Heart left ventricle (tissue), 16 donors: Measurements from ENCODE around the gene CCDC192. TPM values are rescaled to one million over a fixed set of nuclear protein-coding genes. Genes with fewer than 3 reads are reported as not detected.
A peak's percentile ranks its signal among the peaks of the same experiment; 100 is the strongest.

ENCODE experiments used
- ATAC-seq, 4 donors: fragments of 200-7000 bp; cut with Tn5 transposase; one replicate each; pipeline ENCODE4 v1.9.1; 2020 to 2022; ENCODE audit warnings: moderate library complexity in 4 of 4, mild to moderate bottlenecking in 3 of 4, moderate number of reproducible peaks in 1 of 4
- DNase-seq, 5 donors: peaks; one replicate each; pipeline ENCODE4 v3.0.0-alpha.2; 2020
- H3K27ac ChIP-seq, 12 donors: fragments of 200-600 bp; sonication (generic) in 4 of 12; one replicate each; pipeline versions ENCODE4 v1.5.0 to v1.8.0; 2016 to 2022; ENCODE audit warnings: mild to moderate bottlenecking in 2 of 12
- H3K27me3 ChIP-seq, 9 donors: fragments of 200-600 bp; sonication (generic) in 2 of 9; one replicate each; pipeline versions ENCODE4 v1.5.1 to v1.8.0; 2016 to 2022; ENCODE audit warnings: mild to moderate bottlenecking in 3 of 9
- H3K36me3 ChIP-seq, 9 donors: fragments of 200-600 bp; sonication (generic) in 2 of 9; one replicate each; pipeline versions ENCODE4 v1.5.0 to v1.8.0; 2018 to 2022; ENCODE audit warnings: mild to moderate bottlenecking in 2 of 9
- H3K4me1 ChIP-seq, 12 donors: fragments of 200-600 bp; sonication (generic) in 4 of 12; one replicate each; pipeline versions ENCODE4 v1.5.0 to v1.8.0; 2016 to 2022; ENCODE audit warnings: mild to moderate bottlenecking in 3 of 12
- H3K4me3 ChIP-seq, 12 donors: fragments of 200-600 bp; sonication (generic) in 4 of 12; one replicate each; pipeline versions ENCODE4 v1.5.0 to v1.8.0; 2017 to 2022; ENCODE audit warnings: mild to moderate bottlenecking in 9 of 12, moderate library complexity in 4 of 12
- H3K9me3 ChIP-seq, 12 donors: fragments of 200-600 bp; sonication (generic) in 4 of 12; one replicate each; pipeline versions ENCODE4 v1.5.0 to v1.8.0; 2016 to 2022; ENCODE audit warnings: mild to moderate bottlenecking in 1 of 12
- CTCF ChIP-seq, 12 donors: fragments of 200-600 bp; sonication (generic) in 4 of 12; IDR thresholded peaks; one replicate each; pipeline versions ENCODE4 v1.5.0 to v1.8.0; 2018 to 2022; ENCODE audit warnings: antibody characterized with exemption in 12 of 12, mild to moderate bottlenecking in 5 of 12
- POLR2A ChIP-seq, 2 donors: fragments of 450-650 bp; IDR thresholded peaks; one replicate each; pipeline ENCODE4 v1.6.1; 2017; ENCODE audit warnings: antibody characterized with exemption in 2 of 2, mild to moderate bottlenecking in 2 of 2, moderate library complexity in 2 of 2
- WGBS, 4 donors: extraction: QIAGEN DNeasy Blood & Tissue Kit in 2 of 4; methylation state at CpG; one replicate each; pipeline versions ENCODE4 v1.1.5 to v1.1.7; 2013 to 2018; 5-methylcytosine and 5-hydroxymethylcytosine counted together
- intact Hi-C, 10 donors: fragments of 100-400 bp; cut with DNase I; formaldehyde crosslinking; loops; one replicate each; pipeline versions ENCODE4 v1.11.1 to v1.14.2; 2022
- polyA plus RNA-seq, 2 donors: library from polyadenylated mRNA; stranded (reverse); fragments of 200-250 nt; gene quantifications; one replicate each; pipeline ENCODE4 v1.2.3, GENCODE V29; 2013
- total RNA-seq, 9 donors: library from RNA; depleted of rRNA in 2 of 9; stranded (reverse); fragments of >200 nt in 2 of 9; fragmentation: NEBNext Ultra II Directional in 3 of 9; extraction: Animal tissue kit (Norgen Biotek cat#: 25700) in 3 of 9; gene quantifications; one replicate each; pipeline versions ENCODE4 v1.1.0 to v1.2.4, GENCODE V29; 2016 to 2023
- donor health status: ischemic (EF 13 %, LVEDD 7.1; RV severe dilation, severe dysfunction).
- donor health status: healthy with polysubstance abuse.
- donor health status: DM: no; HTN: yes; CAD: no.
- donor health status: DM: no; HTN: no; CAD: no.
- donor health status: ischemic (EF 25% LVEDD 6.9; RV normal size, moderate dysfunction).
- donor health status: ischemic (EF 25% LVEDD 5.7; RV mildly dilated, moderate dysfunction).
- donor health status: healthy.
- donor health status: DM: yes; HTN: yes; CAD: no.
- donor health status: ischemic (EF 35%, LVEDD 5.7; RV mildly dilated, moderate dysfunction).
- donor health status: nonischemic (EF 11% LVEDD 7.7; RV severe dilation, severe dysfunction).
- donor health status: DM: yes; HTN: yes; CAD: no.
- donor health status: PGD.
- donor health status: ischemic (EF 29% LVEDD 5.4; RV normal size, mild dysfunction).
- donor health status: nonischemic (EF 23%, LVEDD 6.1; RV moderate dilation, normal function).

The CCDC192 gene
- total and polyA plus RNA-seq, 11 donors, result 0.07 to 1.3 (median 0.42) TPM; not detected in 8

DNA sequence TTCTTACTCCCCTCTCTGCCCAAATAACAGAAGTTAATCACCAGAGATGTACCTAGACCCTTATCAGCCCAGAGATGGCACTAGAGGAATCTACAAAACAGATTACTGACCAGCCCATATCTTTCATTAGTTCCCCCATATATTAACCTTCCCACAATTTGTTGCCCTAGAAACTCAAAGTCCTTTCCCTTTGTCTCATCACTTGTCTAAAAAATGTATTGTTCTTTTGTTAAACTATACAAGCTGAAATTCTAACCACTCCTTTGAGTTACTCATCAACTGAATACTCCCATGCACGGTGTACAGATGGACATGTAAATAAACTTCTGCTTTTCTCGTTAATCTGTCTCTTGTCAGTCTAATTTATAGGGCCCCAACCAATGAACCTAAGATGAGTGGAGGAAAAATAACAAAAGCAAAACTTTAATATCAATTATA, 130.9 kb downstream of the CCDC192 start:
- DNase-seq, result no peak
- Histone ChIP-seq H3K27me3 (no peaks in the 10 kb centered on the region), H3K9me3 (no peaks in the 10 kb centered on the region), H3K4me1 (peaks cover 0 to 9% (median 0%) of the 10 kb centered on the region in 12 donors), H3K27ac (peak overlapping the region in 2 of 12 donors; percentile 5 to 11), H3K36me3 (no peaks in the 10 kb centered on the region), H3K4me3 (no peak overlapping the region)
- TF ChIP-seq POLR2A (IDR thresholded peaks at IDR 0.05) (no peak), CTCF (IDR thresholded peaks at IDR 0.05) (no peak)
- WGBS, 4 donors, result 44 to 53% (median 47%) methylated on average over 2 of the region's 2 CpGs
- intact Hi-C loops, result no loop called here
- ATAC-seq, result no peak

- intact Hi-C loops, result no loop called here
- TF ChIP-seq CTCF (IDR thresholded peaks at IDR 0.05) (no peak), POLR2A (IDR thresholded peaks at IDR 0.05) (no peak)
- H3K4me3 ChIP-seq, result no peak overlapping the region
- H3K36me3 ChIP-seq, result no peaks in the 10 kb centered on the region
- H3K9me3 ChIP-seq, result no peaks in the 10 kb centered on the region
- peaks cover 0 to 11% (median 0%) of the 10 kb centered on the region in 12 donors for H3K4me1 ChIP-seq
- H3K27ac ChIP-seq, result peak overlapping the region in 2 of 12 donors; percentile 5 to 11
- WGBS, 4 donors, result 47 to 65% (median 50%) methylated on average over 5 of the region's 5 CpGs
- peak in 1 of 4 donors; percentile 14 for ATAC-seq
- no peaks in the 10 kb centered on the region for H3K27me3 ChIP-seq
- no peak for DNase-seq
Measured at GRCh38 chr5:127834554-127834953, 131.4 kb downstream of the CCDC192 start.

- peak in 2 of 4 donors; percentile 53 to 56 for ATAC-seq
- TF ChIP-seq CTCF (IDR thresholded peaks at IDR 0.05) (no peak), POLR2A (IDR thresholded peaks at IDR 0.05) (no peak)
Measured at GRCh38 chr5:127838661-127839060, 135.5 kb downstream of the CCDC192 start.

GRCh38 chr5:127839072-127839471, 135.9 kb downstream of the CCDC192 start:
- TF ChIP-seq POLR2A (IDR thresholded peaks at IDR 0.05) (no peak), CTCF (IDR thresholded peaks at IDR 0.05) (no peak)
- Histone ChIP-seq H3K27me3 (no peaks in the 10 kb centered on the region), H3K4me3 (no peak overlapping the region), H3K9me3 (no peaks in the 10 kb centered on the region), H3K27ac (no peak overlapping the region), H3K4me1 (peaks cover 0 to 19% (median 0%) of the 10 kb centered on the region in 12 donors), H3K36me3 (no peaks in the 10 kb centered on the region)
- intact Hi-C loops, result no loop called here
- no peak for ATAC-seq
- no peak for DNase-seq

More at GRCh38 chr5:127838661-127839060, 135.5 kb downstream of the CCDC192 start:
- peak in 1 of 5 donors; percentile 31 for DNase-seq
- intact Hi-C loops, result no loop called here
- 68 to 80% (median 71%) methylated on average over 2 to 3 of the region's 3 CpGs for WGBS, 4 donors
- Histone ChIP-seq H3K27me3 (no peaks in the 10 kb centered on the region), H3K4me1 (peaks cover 0 to 19% (median 0%) of the 10 kb centered on the region in 12 donors), H3K27ac (no peak overlapping the region), H3K9me3 (no peaks in the 10 kb centered on the region), H3K4me3 (no peak overlapping the region), H3K36me3 (no peaks in the 10 kb centered on the region)
